GM15510 (cell line): ENCODE data around the gene TNNI2.

ENCODE experiments used
- POLR2A ChIP-seq: IDR thresholded peaks from 3 replicates; pipeline ENCODE4 v1.6.1; 2011; ENCODE audit warnings: borderline replicate concordance; ENCODE audit not compliant: insufficient read length; ENCODE audit errors: extremely low read depth

The TNNI2 gene

GRCh38 chr11:1847006-1847735 is 8.4 kb downstream of the TNNI2 start:
- no peak for TF ChIP-seq POLR2A

GRCh38 chr11:1847926-1848639 is 9.3 kb downstream of the TNNI2 start:
- TF ChIP-seq POLR2A = no peak

- TF ChIP-seq POLR2A = no peak
Observed at GRCh38 chr11:1848640-1849430, 10.1 kb downstream of the TNNI2 start.

- no peak for TF ChIP-seq POLR2A
Observed at GRCh38 chr11:1851468-1852180, 12.8 kb downstream of the TNNI2 start.

GRCh38 chr11:1852271-1852876 is 13.6 kb downstream of the TNNI2 start:
- TF ChIP-seq POLR2A = no peak

- TF ChIP-seq POLR2A = peak; percentile 74
Observed at GRCh38 chr11:1852877-1853276, 14.1 kb downstream of the TNNI2 start, which contains the start of gene LSP1. TSS of gene LSP1 (plus strand) at chr11:1853084. CDS start at chr11:1853145, 61 bp downstream.

- peak; percentile 1 for TF ChIP-seq POLR2A
Observed at GRCh38 chr11:1853376-1854131, 14.8 kb downstream of the TNNI2 start.

- TF ChIP-seq POLR2A = no peak
Observed at GRCh38 chr11:1854132-1854948, 15.6 kb downstream of the TNNI2 start.

GRCh38 chr11:1854949-1855885 is 16.4 kb downstream of the TNNI2 start:
- TF ChIP-seq POLR2A = no peak

GRCh38 chr11:1855886-1856265 is 17.1 kb downstream of the TNNI2 start:
- TF ChIP-seq POLR2A = no peak

GRCh38 chr11:1856306-1857005 is 17.7 kb downstream of the TNNI2 start:
- TF ChIP-seq POLR2A = no peak
